HepG2 (cell line): Measurements from ENCODE around the gene STX10. TPM values are rescaled to one million over a fixed set of nuclear protein-coding genes. Genes with fewer than 3 reads are reported as not detected.
A peak's percentile ranks its signal among the peaks of the same experiment; 100 is the strongest.

ENCODE experiments used
- ELK4 ChIP-seq: sonication (generic); formaldehyde crosslinking; IDR thresholded peaks from 2 replicates; pipeline ENCODE4 v1.9.0; 2021; ENCODE audit warnings: missing genetic modification reagents, borderline replicate concordance
- HMGXB3 ChIP-seq: sonication (generic); formaldehyde crosslinking; IDR thresholded peaks from 2 replicates; pipeline ENCODE4 v1.4.0; 2020; ENCODE audit warnings: missing genetic modification reagents, borderline replicate concordance
- MYC ChIP-seq: sonication (generic); formaldehyde crosslinking; IDR thresholded peaks from 2 replicates; pipeline ENCODE4 v1.9.0; 2021; ENCODE audit warnings: missing genetic modification reagents, borderline replicate concordance
- NAIF1 ChIP-seq: sonication (generic); formaldehyde crosslinking; IDR thresholded peaks from 2 replicates; pipeline ENCODE4 v1.5.0; 2020; ENCODE audit warnings: mild to moderate bottlenecking, missing genetic modification reagents, borderline replicate concordance
- NR2F6 ChIP-seq, 2 experiments: IDR thresholded peaks; 2 replicates each; pipeline ENCODE4 v1.6.1; 2016; ENCODE audit warnings: antibody characterized with exemption in 1 of 2, mild to moderate bottlenecking in 1 of 2
- PAXIP1 ChIP-seq: sonication (generic); formaldehyde crosslinking; conservative IDR thresholded peaks from 2 replicates; pipeline ENCODE4 v1.4.0; 2020; ENCODE audit warnings: mild to moderate bottlenecking, missing genetic modification reagents, moderate library complexity
- PHB2 ChIP-seq: fragments of 450-650 bp; IDR thresholded peaks from 2 replicates; pipeline ENCODE4 v1.6.1; 2018; ENCODE audit not compliant: partially characterized antibody
- SUZ12 ChIP-seq: fragments of 150-350 bp; IDR thresholded peaks from 2 replicates; pipeline ENCODE4 v1.6.1; 2014; ENCODE audit warnings: low read depth, low read length
- ZBTB39 ChIP-seq: sonication (generic); formaldehyde crosslinking; IDR thresholded peaks from 2 replicates; pipeline ENCODE4 v1.5.0; 2020; ENCODE audit warnings: missing genetic modification reagents
- ZMAT3 ChIP-seq: sonication (generic); formaldehyde crosslinking; conservative IDR thresholded peaks from 2 replicates; pipeline ENCODE4 v1.7.0; 2021; ENCODE audit warnings: missing genetic modification reagents
- ZNF160 ChIP-seq: sonication (generic); formaldehyde crosslinking; IDR thresholded peaks from 2 replicates; pipeline ENCODE4 v1.8.0; 2022; ENCODE audit warnings: mild to moderate bottlenecking, inconsistent platforms, missing genetic modification reagents
- ZNF263 ChIP-seq: sonication (generic); formaldehyde crosslinking; IDR thresholded peaks from 2 replicates; pipeline ENCODE4 v1.4.0; 2020; ENCODE audit warnings: missing genetic modification reagents
- ZNF280D ChIP-seq: sonication (generic); formaldehyde crosslinking; IDR thresholded peaks from 2 replicates; pipeline ENCODE4 v1.5.1; 2020; ENCODE audit warnings: mild to moderate bottlenecking, missing genetic modification reagents
- ZNF546 ChIP-seq: sonication (generic); formaldehyde crosslinking; conservative IDR thresholded peaks from 2 replicates; pipeline ENCODE4 v1.8.1; 2023; ENCODE audit warnings: mild to moderate bottlenecking, missing genetic modification reagents
- polyA plus RNA-seq, 8 experiments: library from polyadenylated mRNA; depleted of rRNA in 3 of 8; stranded (reverse) in 7 of 8; unstranded in 1 of 8; fragments of >200 nt; fragmentation: Illumina TruSeq in 4 of 8; extraction: Trizol in 4 of 8; gene quantifications; 2 replicates each; pipeline versions ENCODE4 v1.2.1 to v1.2.3, GENCODE V29; 2011 to 2016; ENCODE audit warnings: low read depth in 4 of 8, missing spikeins in 1 of 8, mixed read lengths in 1 of 8; ENCODE audit not compliant: insufficient read depth in 1 of 8
- total RNA-seq, 5 experiments: library from RNA; depleted of rRNA; stranded (reverse); fragments of >200 nt; fragmentation: Illumina TruSeq; extraction: Trizol; gene quantifications; 2 replicates each; pipeline ENCODE4 v1.2.3, GENCODE V29; 2016; ENCODE audit warnings: low read depth in 1 of 5

STX10 gene
- total and polyA plus RNA-seq, 2 of the 13 experiments (the other 11 are each of a cell fraction or from before 2014, with no cell fraction given), result 47.9 to 66.4 TPM

- TF ChIP-seq ZBTB39 (no peak), ZNF160 (no peak), MYC (peak; percentile 23; the same call in 1 of the 2 replicates), ZNF280D (no peak), PAXIP1 (CRISPR knock-in tag) (no peak), NR2F6 (IDR thresholded peaks at IDR 0.05) (no peak), NR2F6 (CRISPR knock-in tag; IDR thresholded peaks at IDR 0.05) (no peak), ZNF546 (no peak), ZNF263 (CRISPR knock-in tag) (no peak), HMGXB3 (CRISPR knock-in tag) (no peak), PHB2 (no peak), ZMAT3 (no peak), NAIF1 (CRISPR knock-in tag) (no peak), SUZ12 (no peak), ELK4 (CRISPR knock-in tag) (no peak)
Observed at GRCh38 chr19:13117772-13118423, 32.3 kb downstream of the STX10 start, which contains the start of gene NACC1 (continued).
